ENCODE results near the gene ABCC3.

The ABCC3 gene

GRCh38 chr17:50682441-50682840, 47.8 kb downstream of the ABCC3 start:
- DNase-seq (ENCODE audit: low spot score): no peak
- Mint-ChIP-seq H3K4me1 (ENCODE audit: low read depth) (peaks cover 4% of the 10 kb centered on the region), H3K27me3 (ENCODE audit: low read depth) (peaks cover 25% of the 10 kb centered on the region), H3K9me3 (no peaks in the 10 kb centered on the region), H3K36me3 (ENCODE audit: low read depth) (no peaks in the 10 kb centered on the region), H3K4me3 (no peak overlapping the region), H3K27ac (no peak overlapping the region)

DNA sequence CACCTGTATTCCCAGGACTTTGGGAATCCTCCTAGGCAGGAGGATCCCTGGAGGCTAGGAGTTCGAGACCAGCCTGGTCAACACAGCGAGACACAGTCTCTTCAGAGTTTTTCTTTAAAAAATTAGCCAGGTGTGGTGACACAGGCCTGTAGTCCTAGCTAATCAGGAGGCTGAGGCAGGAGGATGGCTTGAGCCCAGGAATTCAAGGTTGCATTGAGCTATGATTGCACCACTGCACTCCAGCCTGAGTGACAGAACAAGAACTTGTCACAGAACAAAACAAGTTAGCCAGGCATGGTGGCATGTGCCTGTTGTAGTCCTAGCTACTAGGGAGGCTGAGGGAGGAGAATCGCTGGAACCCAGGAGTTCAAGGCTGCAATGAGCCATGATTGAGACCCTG, 48.3 kb downstream of the ABCC3 start:
- no peak for DNase-seq (ENCODE audit: low spot score)
- H3K27ac Mint-ChIP-seq: no peak overlapping the region
- no peak overlapping the region for H3K4me3 Mint-ChIP-seq
- H3K27me3 Mint-ChIP-seq (ENCODE audit: low read depth): peaks cover 25% of the 10 kb centered on the region
- H3K36me3 Mint-ChIP-seq (ENCODE audit: low read depth): no peaks in the 10 kb centered on the region
- H3K4me1 Mint-ChIP-seq (ENCODE audit: low read depth): peaks cover 4% of the 10 kb centered on the region
- H3K9me3 Mint-ChIP-seq: no peaks in the 10 kb centered on the region

- H3K36me3 Mint-ChIP-seq (ENCODE audit: low read depth): no peaks in the 10 kb centered on the region
- peaks cover 4% of the 10 kb centered on the region for H3K4me1 Mint-ChIP-seq (ENCODE audit: low read depth)
- no peak overlapping the region for H3K4me3 Mint-ChIP-seq
- no peak for DNase-seq (ENCODE audit: low spot score)
- peaks cover 25% of the 10 kb centered on the region for H3K27me3 Mint-ChIP-seq (ENCODE audit: low read depth)
- H3K27ac Mint-ChIP-seq: no peak overlapping the region
- H3K9me3 Mint-ChIP-seq: no peaks in the 10 kb centered on the region
Observed at GRCh38 chr17:50683434-50684287, 49.0 kb downstream of the ABCC3 start.

- Mint-ChIP-seq H3K27ac (no peak overlapping the region), H3K4me1 (ENCODE audit: low read depth) (peaks cover 4% of the 10 kb centered on the region), H3K27me3 (ENCODE audit: low read depth) (peaks cover 25% of the 10 kb centered on the region), H3K36me3 (ENCODE audit: low read depth) (no peaks in the 10 kb centered on the region), H3K9me3 (no peaks in the 10 kb centered on the region), H3K4me3 (no peak overlapping the region)
- no peak for DNase-seq (ENCODE audit: low spot score)
Observed at GRCh38 chr17:50684288-50684611, 49.6 kb downstream of the ABCC3 start.

DNA sequence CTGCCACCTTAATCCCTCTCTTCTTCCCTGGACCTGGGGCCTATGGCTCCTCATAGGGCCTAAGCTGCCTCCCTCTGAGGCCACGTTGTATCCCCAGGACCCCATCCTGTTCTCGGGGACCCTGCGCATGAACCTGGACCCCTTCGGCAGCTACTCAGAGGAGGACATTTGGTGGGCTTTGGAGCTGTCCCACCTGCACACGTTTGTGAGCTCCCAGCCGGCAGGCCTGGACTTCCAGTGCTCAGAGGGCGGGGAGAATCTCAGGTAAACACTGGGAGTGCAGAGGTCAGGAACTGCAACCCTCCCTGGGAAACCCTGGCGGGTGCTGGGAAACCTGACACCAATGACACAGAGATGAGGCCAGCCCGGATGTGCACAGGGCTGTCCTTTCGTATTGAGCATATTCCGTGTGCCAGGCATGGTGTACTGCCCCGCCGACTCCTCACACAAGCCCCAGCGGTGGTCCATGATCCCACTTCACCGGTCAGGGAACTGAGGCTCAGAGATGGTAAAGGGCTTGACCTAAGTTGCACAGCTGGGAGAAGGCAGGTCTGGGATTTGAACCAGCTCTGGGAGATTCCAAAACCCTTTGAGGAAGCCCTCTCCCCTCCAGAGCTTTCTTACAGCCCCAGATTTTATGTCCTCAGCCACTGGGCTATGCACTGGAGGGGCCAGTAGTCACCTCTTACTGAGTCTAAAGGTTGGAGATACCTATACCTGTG, 50.1 kb downstream of the ABCC3 start:
- DNase-seq (ENCODE audit: low spot score): no peak
- no peak overlapping the region for H3K27ac Mint-ChIP-seq
- no peaks in the 10 kb centered on the region for H3K9me3 Mint-ChIP-seq
- no peaks in the 10 kb centered on the region for H3K36me3 Mint-ChIP-seq (ENCODE audit: low read depth)
- no peak overlapping the region for H3K4me3 Mint-ChIP-seq
- peaks cover 4% of the 10 kb centered on the region for H3K4me1 Mint-ChIP-seq (ENCODE audit: low read depth)
- peaks cover 25% of the 10 kb centered on the region for H3K27me3 Mint-ChIP-seq (ENCODE audit: low read depth)

DNA sequence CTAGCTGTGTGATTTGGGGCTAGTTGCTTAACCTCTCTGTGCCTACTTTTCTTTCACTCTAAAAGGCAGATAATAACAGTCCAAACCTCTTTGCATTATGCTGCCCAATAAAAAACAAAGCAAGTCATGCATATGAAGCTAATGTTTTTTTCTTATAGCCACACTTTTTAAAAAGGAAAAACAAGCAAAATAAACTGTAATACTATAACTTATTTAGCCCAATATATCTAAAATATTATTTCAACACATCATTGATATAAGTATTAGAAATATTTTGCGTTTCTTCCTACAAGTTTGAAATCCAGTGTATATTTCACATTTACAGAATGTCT, 50.6 kb downstream of the ABCC3 start:
- Mint-ChIP-seq H3K4me3 (no peak overlapping the region), H3K4me1 (ENCODE audit: low read depth) (peaks cover 4% of the 10 kb centered on the region), H3K36me3 (ENCODE audit: low read depth) (no peaks in the 10 kb centered on the region), H3K27me3 (ENCODE audit: low read depth) (peaks cover 23% of the 10 kb centered on the region), H3K27ac (no peak overlapping the region), H3K9me3 (no peaks in the 10 kb centered on the region)
- no peak for DNase-seq (ENCODE audit: low spot score)

GRCh38 chr17:50685691-50686493, 51.2 kb downstream of the ABCC3 start:
- no peak overlapping the region for H3K4me3 Mint-ChIP-seq
- peaks cover 4% of the 10 kb centered on the region for H3K4me1 Mint-ChIP-seq (ENCODE audit: low read depth)
- no peak overlapping the region for H3K27ac Mint-ChIP-seq
- DNase-seq (ENCODE audit: low spot score): no peak
- H3K27me3 Mint-ChIP-seq (ENCODE audit: low read depth): peaks cover 20% of the 10 kb centered on the region
- no peaks in the 10 kb centered on the region for H3K9me3 Mint-ChIP-seq
- no peaks in the 10 kb centered on the region for H3K36me3 Mint-ChIP-seq (ENCODE audit: low read depth)

DNA sequence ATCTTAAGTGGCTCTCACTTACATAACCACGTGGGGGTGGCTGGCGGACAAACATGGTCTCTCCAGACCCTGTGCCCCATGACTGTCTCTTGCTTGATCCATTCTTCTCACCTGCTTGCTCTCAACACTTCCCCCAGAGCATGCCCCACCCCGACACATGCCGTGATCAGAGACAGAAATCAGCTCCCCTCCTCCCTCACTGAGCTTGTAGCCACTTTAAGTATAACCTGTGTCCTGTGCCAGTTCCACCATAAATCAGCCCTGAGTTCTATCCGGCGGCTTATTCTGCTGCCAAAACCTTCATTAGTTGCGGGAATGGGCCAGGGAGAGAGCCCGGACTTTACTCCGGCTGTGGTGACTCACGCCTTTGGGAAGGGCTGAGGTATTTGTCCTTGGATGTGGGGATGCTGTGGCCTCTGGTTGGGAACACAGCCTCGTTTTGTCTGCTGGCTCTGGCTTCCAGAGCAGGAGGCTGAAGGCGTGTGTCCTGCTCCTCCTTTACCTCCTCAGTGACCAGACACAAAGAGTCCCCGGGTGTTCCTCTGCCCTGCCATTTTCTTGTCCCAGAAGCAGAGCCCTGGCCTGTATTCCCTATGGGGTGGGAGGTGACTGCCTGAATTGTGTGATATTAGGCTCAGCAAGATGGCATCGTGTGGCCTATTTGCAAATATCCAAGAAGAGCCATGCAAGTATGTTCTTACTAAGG, 52.0 kb downstream of the ABCC3 start:
- Mint-ChIP-seq H3K27me3 (ENCODE audit: low read depth) (peaks cover 13% of the 10 kb centered on the region), H3K4me1 (ENCODE audit: low read depth) (no peaks in the 10 kb centered on the region), H3K9me3 (no peaks in the 10 kb centered on the region), H3K27ac (no peak overlapping the region), H3K36me3 (ENCODE audit: low read depth) (no peaks in the 10 kb centered on the region), H3K4me3 (no peak overlapping the region)
- no peak for DNase-seq (ENCODE audit: low spot score)

- no peak for DNase-seq (ENCODE audit: low spot score)
- Mint-ChIP-seq H3K4me1 (ENCODE audit: low read depth) (no peaks in the 10 kb centered on the region), H3K4me3 (no peak overlapping the region), H3K36me3 (ENCODE audit: low read depth) (peaks cover 3% of the 10 kb centered on the region), H3K9me3 (no peaks in the 10 kb centered on the region), H3K27ac (no peak overlapping the region), H3K27me3 (ENCODE audit: low read depth) (peaks cover 8% of the 10 kb centered on the region)
Observed at GRCh38 chr17:50687200-50688066, 52.8 kb downstream of the ABCC3 start.

- no peak overlapping the region for H3K4me3 Mint-ChIP-seq
- no peaks in the 10 kb centered on the region for H3K9me3 Mint-ChIP-seq
- no peak for DNase-seq (ENCODE audit: low spot score)
- H3K4me1 Mint-ChIP-seq (ENCODE audit: low read depth): no peaks in the 10 kb centered on the region
- H3K27ac Mint-ChIP-seq: no peak overlapping the region
- H3K36me3 Mint-ChIP-seq (ENCODE audit: low read depth): peaks cover 6% of the 10 kb centered on the region
- peaks cover 5% of the 10 kb centered on the region for H3K27me3 Mint-ChIP-seq (ENCODE audit: low read depth)
Observed at GRCh38 chr17:50688245-50688644, 53.6 kb downstream of the ABCC3 start.

DNA sequence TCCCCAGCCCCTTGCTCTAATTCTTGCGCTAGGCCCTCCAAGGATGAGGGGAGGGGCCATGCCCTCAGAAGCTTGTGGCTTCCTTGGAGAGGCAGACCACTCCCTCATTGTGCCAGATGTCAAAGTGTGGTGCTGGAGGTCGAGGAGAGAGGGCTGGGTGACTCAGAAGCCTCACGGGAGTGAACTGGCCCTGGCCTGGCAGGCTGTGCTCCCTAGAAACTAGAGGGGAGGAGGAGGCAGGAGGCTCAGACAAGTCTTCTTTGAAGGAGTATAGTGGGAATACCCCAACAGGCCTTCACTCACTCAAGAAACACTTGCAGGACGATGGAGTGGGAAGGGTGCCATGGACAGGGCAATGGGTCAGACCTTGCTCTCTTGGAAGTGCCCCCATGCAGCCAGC, 54.6 kb downstream of the ABCC3 start:
- H3K27ac Mint-ChIP-seq: no peak overlapping the region
- H3K4me3 Mint-ChIP-seq: no peak overlapping the region
- peaks cover 5% of the 10 kb centered on the region for H3K27me3 Mint-ChIP-seq (ENCODE audit: low read depth)
- no peaks in the 10 kb centered on the region for H3K4me1 Mint-ChIP-seq (ENCODE audit: low read depth)
- H3K9me3 Mint-ChIP-seq: no peaks in the 10 kb centered on the region
- DNase-seq (ENCODE audit: low spot score): no peak
- H3K36me3 Mint-ChIP-seq (ENCODE audit: low read depth): peaks cover 12% of the 10 kb centered on the region

GRCh38 chr17:50689956-50690886, 55.5 kb downstream of the ABCC3 start:
- peaks cover 5% of the 10 kb centered on the region for H3K27me3 Mint-ChIP-seq (ENCODE audit: low read depth)
- H3K9me3 Mint-ChIP-seq: no peaks in the 10 kb centered on the region
- DNase-seq (ENCODE audit: low spot score): no peak
- no peak overlapping the region for H3K27ac Mint-ChIP-seq
- H3K4me1 Mint-ChIP-seq (ENCODE audit: low read depth): no peaks in the 10 kb centered on the region
- no peak overlapping the region for H3K4me3 Mint-ChIP-seq
- peaks cover 15% of the 10 kb centered on the region for H3K36me3 Mint-ChIP-seq (ENCODE audit: low read depth)

Measured in T-helper 2 cell treated with Interferon-gamma antibody and Interleukin-4, amounts not matched to agents 5 μg/mL and 100 μg/mL, for 36 hours (primary cell).